SU-DHL-6 (cell line): Measurements from ENCODE around the gene CLSTN2.

Experiments used
- EZH2phosphoT487 ChIP-seq: fragments of 200-600 bp; sonication (generic), shearing (Covaris generic); conservative IDR thresholded peaks from 2 replicates; pipeline ENCODE4 v1.6.1; 2018; ENCODE audit warnings: mild to moderate bottlenecking, antibody characterized with exemption, low read length, moderate library complexity, mixed read lengths
- TF ChIP-seq, protein P1 (sequence below): fragments of 200-600 bp; sonication (generic); IDR thresholded peaks from one replicate; pipeline ENCODE4 v1.5.1; 2017; ENCODE audit warnings: antibody characterized with exemption, mild to moderate bottlenecking, low read length, moderate library complexity; ENCODE audit not compliant: insufficient read depth, poor library complexity, severe bottlenecking

DNA sequence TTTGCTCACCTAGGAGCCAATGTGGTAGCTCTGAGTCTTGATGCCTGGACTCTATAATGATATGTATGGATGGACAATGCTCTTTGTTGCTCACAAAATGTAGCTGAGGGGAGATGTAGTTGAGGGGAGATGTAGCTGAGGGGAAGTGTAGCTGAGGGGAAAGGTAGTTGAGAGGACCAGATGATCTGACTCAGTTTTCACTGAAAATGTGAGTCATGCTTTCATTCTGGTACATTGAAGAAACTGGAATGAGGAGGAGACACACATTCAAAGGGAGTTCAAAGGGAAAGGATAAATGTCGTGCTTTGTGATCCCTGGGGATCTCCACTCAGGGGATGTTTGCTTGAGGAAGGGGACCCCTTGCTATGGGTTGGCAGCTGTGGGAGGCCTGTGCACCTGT, 440.0 kb downstream of the CLSTN2 start:
- TF ChIP-seq EZH2phosphoT487, result no peak
- TF ChIP-seq, protein P1, sequence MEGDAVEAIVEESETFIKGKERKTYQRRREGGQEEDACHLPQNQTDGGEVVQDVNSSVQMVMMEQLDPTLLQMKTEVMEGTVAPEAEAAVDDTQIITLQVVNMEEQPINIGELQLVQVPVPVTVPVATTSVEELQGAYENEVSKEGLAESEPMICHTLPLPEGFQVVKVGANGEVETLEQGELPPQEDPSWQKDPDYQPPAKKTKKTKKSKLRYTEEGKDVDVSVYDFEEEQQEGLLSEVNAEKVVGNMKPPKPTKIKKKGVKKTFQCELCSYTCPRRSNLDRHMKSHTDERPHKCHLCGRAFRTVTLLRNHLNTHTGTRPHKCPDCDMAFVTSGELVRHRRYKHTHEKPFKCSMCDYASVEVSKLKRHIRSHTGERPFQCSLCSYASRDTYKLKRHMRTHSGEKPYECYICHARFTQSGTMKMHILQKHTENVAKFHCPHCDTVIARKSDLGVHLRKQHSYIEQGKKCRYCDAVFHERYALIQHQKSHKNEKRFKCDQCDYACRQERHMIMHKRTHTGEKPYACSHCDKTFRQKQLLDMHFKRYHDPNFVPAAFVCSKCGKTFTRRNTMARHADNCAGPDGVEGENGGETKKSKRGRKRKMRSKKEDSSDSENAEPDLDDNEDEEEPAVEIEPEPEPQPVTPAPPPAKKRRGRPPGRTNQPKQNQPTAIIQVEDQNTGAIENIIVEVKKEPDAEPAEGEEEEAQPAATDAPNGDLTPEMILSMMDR, result no peak
